IPS-NIHi7 (cell line): ENCODE measurements around the gene PSMA7.

Experiments
- DNase-seq: peaks from one replicate; pipeline ENCODE4 v3.0.0; 2012; ENCODE audit warnings: mixed read lengths; ENCODE audit errors: extremely low spot score

The PSMA7 gene

GRCh38 chr20:62088258-62089127 is 54.7 kb downstream of the PSMA7 start:
- DNase-seq = peak; percentile 56

- no peak for DNase-seq
Measured at GRCh38 chr20:62087632-62088031, 55.6 kb downstream of the PSMA7 start.

GRCh38 chr20:62087227-62087626 is 56.0 kb downstream of the PSMA7 start:
- peak; percentile 55 for DNase-seq
